ENCODE data around the gene MINAR1.

DNA sequence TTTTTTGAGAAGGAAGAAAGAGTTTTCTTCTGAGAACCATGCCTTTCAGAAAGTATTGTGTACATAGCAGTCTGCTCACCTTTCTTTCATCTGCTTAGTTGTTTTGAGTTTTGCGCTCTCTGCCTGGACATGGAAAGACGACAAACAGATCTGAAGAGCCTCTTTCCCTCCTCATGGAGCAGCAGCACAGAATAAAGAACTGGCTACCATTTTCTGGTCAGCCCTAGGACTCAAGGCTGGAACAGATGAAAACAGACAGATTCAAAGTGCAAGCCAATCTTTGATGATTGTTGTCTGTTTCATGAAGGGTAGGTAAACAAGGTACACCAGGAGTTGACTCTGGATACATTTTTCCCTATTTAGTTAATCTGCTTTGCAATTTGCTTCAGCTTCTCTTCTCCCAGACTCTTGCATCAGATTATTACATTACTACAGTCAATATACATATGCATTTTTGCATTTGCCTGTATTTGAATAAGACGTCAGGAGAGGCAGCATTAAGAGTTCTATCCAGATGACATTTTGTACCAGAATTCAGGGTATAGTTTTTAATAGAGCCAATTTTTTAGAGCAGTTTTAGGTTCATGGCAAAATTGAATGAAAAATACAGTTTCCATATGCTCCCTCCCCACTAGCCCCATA is 34.7 kb upstream of the MINAR1 start:
- TF ChIP-seq, protein P1, sequence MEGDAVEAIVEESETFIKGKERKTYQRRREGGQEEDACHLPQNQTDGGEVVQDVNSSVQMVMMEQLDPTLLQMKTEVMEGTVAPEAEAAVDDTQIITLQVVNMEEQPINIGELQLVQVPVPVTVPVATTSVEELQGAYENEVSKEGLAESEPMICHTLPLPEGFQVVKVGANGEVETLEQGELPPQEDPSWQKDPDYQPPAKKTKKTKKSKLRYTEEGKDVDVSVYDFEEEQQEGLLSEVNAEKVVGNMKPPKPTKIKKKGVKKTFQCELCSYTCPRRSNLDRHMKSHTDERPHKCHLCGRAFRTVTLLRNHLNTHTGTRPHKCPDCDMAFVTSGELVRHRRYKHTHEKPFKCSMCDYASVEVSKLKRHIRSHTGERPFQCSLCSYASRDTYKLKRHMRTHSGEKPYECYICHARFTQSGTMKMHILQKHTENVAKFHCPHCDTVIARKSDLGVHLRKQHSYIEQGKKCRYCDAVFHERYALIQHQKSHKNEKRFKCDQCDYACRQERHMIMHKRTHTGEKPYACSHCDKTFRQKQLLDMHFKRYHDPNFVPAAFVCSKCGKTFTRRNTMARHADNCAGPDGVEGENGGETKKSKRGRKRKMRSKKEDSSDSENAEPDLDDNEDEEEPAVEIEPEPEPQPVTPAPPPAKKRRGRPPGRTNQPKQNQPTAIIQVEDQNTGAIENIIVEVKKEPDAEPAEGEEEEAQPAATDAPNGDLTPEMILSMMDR (IDR thresholded peaks at IDR 0.05 in 4 of 5, conservative IDR thresholded peaks at IDR 0.05 in 1 of 5), result no peak
- TF ChIP-seq POLR2A (IDR thresholded peaks at IDR 0.05), result no peak
